ENCODE results near the gene SYNPR.

SYNPR gene

GRCh38 chr3:63309768-63310167, 31.7 kb downstream of the SYNPR start:
- no peak overlapping the region for H3K4me3 ChIP-seq (ENCODE audit: low read depth, low read length)
- H3K27me3 ChIP-seq (ENCODE audit: control insufficient read depth, insufficient read depth, low read length), result peaks cover 83% of the 10 kb centered on the region
- no peak overlapping the region for H3K9ac ChIP-seq (ENCODE audit: low read depth, low read length)

DNA sequence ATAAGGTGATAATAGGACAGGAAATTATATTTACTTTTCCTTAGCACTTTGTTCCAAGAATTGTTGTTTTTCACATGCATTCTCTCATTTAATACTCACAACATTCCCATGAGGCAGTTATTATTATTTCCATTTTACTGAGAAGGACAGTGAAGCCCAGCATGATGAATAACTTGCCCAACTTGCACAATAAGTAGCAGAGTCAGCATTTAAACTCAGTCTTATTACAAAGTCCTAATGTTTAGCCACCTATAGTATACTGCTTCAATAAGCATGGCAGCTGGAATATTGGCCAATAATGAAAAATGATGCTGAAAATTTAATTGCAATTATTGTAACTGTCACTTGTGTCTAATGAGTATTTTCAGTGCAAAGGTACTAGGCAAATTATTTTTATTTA, 45.7 kb downstream of the SYNPR start:
- Histone ChIP-seq H3K27me3 (ENCODE audit: control insufficient read depth, insufficient read depth, low read length) (no peaks in the 10 kb centered on the region), H3K4me1 (ENCODE audit: control insufficient read depth, insufficient read depth, low read length) (peaks cover 5% of the 10 kb centered on the region), H3K9me3 (ENCODE audit: control insufficient read depth, insufficient read depth, low read length) (no peaks in the 10 kb centered on the region), H3K36me3 (ENCODE audit: control insufficient read depth, insufficient read depth, low read length) (no peaks in the 10 kb centered on the region), H3K4me3 (ENCODE audit: low read depth, low read length) (no peak overlapping the region), H3K9ac (ENCODE audit: low read depth, low read length) (no peak overlapping the region)

More at GRCh38 chr3:63309768-63310167, 31.7 kb downstream of the SYNPR start:
- Histone ChIP-seq H3K36me3 (ENCODE audit: control insufficient read depth, insufficient read depth, low read length) (no peaks in the 10 kb centered on the region), H3K4me1 (ENCODE audit: control insufficient read depth, insufficient read depth, low read length) (no peaks in the 10 kb centered on the region), H3K9me3 (ENCODE audit: control insufficient read depth, insufficient read depth, low read length) (no peaks in the 10 kb centered on the region)

DNA sequence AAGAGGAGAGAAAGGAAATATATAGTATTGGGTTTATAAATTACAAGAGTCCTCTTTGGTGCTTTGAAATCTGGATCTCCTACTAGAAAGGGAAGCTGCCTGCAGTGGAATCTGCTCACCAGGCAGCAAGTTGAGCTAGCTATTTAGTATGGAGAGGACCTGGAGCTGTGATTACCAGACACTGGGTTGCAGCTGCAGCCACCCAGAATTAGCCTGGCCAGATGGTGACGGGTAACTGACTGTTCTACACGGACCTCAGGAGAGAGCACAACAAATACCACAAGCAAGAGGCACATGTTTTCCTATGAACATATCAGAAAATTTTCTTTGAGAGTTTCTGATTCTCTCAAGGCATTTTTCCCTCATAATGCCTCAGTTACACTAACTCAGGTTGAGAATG, 46.5 kb downstream of the SYNPR start:
- Histone ChIP-seq H3K4me3 (ENCODE audit: low read depth, low read length) (no peak overlapping the region), H3K4me1 (ENCODE audit: control insufficient read depth, insufficient read depth, low read length) (peaks cover 5% of the 10 kb centered on the region), H3K9ac (ENCODE audit: low read depth, low read length) (no peak overlapping the region), H3K36me3 (ENCODE audit: control insufficient read depth, insufficient read depth, low read length) (no peaks in the 10 kb centered on the region), H3K27me3 (ENCODE audit: control insufficient read depth, insufficient read depth, low read length) (no peaks in the 10 kb centered on the region), H3K9me3 (ENCODE audit: control insufficient read depth, insufficient read depth, low read length) (no peaks in the 10 kb centered on the region)

DNA sequence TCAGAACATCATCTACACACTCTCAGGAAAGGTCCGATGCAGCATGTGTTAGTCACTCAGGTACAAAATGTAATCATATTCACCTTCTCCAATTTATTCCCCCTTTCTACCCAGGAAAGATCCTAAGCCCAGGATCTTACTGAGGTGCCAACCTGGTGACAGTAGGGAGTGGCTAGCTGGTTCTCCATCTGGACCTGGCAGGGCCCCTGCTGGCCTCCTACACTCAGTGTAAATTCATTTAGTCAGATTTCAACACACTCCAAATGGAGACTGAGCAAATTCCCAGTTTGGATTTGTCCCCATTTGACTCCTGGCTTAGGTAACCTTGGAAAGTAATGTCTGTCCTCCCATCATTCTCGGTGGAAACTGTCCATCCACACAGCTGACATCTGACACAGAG, 47.3 kb downstream of the SYNPR start:
- no peaks in the 10 kb centered on the region for H3K27me3 ChIP-seq (ENCODE audit: control insufficient read depth, insufficient read depth, low read length)
- no peak overlapping the region for H3K4me3 ChIP-seq (ENCODE audit: low read depth, low read length)
- H3K4me1 ChIP-seq (ENCODE audit: control insufficient read depth, insufficient read depth, low read length), result peaks cover 5% of the 10 kb centered on the region
- H3K9ac ChIP-seq (ENCODE audit: low read depth, low read length), result no peak overlapping the region
- H3K9me3 ChIP-seq (ENCODE audit: control insufficient read depth, insufficient read depth, low read length), result no peaks in the 10 kb centered on the region
- no peaks in the 10 kb centered on the region for H3K36me3 ChIP-seq (ENCODE audit: control insufficient read depth, insufficient read depth, low read length)

DNA sequence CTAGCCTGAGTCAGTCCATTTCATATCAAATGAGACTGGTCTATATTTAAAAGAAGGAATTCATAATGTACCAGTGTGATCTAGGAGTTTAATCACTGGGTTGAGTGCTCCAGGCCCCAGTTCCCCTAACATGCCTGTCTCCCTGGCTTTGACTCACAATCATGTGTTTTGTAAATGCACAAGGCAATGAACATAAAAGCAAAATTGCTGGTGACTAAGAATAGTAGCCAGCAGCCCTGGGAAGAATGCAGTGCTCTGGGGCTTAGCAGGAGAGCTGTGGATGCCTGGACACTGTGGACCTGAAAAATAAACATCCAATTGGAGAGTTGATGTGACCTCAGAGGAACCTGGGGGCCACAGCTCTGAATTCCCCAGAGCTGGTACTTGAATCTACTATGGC, 50.3 kb downstream of the SYNPR start:
- Histone ChIP-seq H3K27me3 (ENCODE audit: control insufficient read depth, insufficient read depth, low read length) (no peaks in the 10 kb centered on the region), H3K9me3 (ENCODE audit: control insufficient read depth, insufficient read depth, low read length) (no peaks in the 10 kb centered on the region), H3K36me3 (ENCODE audit: control insufficient read depth, insufficient read depth, low read length) (no peaks in the 10 kb centered on the region), H3K4me1 (ENCODE audit: control insufficient read depth, insufficient read depth, low read length) (peaks cover 5% of the 10 kb centered on the region), H3K4me3 (ENCODE audit: low read depth, low read length) (no peak overlapping the region), H3K9ac (ENCODE audit: low read depth, low read length) (no peak overlapping the region)

DNA sequence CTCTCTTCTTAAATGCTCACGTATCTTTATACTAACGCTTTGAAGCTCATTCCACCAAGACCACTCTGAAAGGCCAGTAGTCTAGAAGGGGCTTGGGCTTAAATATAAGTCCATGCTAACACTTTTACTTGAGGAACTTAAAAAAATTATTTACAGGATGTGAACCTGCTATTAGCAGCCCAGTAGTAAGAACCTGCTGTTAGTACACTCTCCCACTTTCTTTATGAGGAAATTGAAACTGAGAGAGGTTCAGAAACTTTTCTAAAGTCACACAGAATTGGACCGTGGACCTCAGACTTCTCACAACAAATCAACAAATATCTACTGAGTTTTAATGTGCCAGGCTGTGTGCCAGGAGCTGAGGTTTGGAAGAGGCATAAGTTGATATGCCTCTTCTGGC, 53.4 kb downstream of the SYNPR start:
- Histone ChIP-seq H3K9ac (ENCODE audit: low read depth, low read length) (no peak overlapping the region), H3K4me1 (ENCODE audit: control insufficient read depth, insufficient read depth, low read length) (peaks cover 6% of the 10 kb centered on the region), H3K27me3 (ENCODE audit: control insufficient read depth, insufficient read depth, low read length) (no peaks in the 10 kb centered on the region), H3K36me3 (ENCODE audit: control insufficient read depth, insufficient read depth, low read length) (no peaks in the 10 kb centered on the region), H3K9me3 (ENCODE audit: control insufficient read depth, insufficient read depth, low read length) (no peaks in the 10 kb centered on the region), H3K4me3 (ENCODE audit: low read depth, low read length) (no peak overlapping the region)

- Histone ChIP-seq H3K27me3 (ENCODE audit: control insufficient read depth, insufficient read depth, low read length) (no peaks in the 10 kb centered on the region), H3K4me3 (ENCODE audit: low read depth, low read length) (no peak overlapping the region), H3K9me3 (ENCODE audit: control insufficient read depth, insufficient read depth, low read length) (no peaks in the 10 kb centered on the region), H3K9ac (ENCODE audit: low read depth, low read length) (no peak overlapping the region), H3K4me1 (ENCODE audit: control insufficient read depth, insufficient read depth, low read length) (peaks cover 6% of the 10 kb centered on the region), H3K36me3 (ENCODE audit: control insufficient read depth, insufficient read depth, low read length) (no peaks in the 10 kb centered on the region)
Measured at GRCh38 chr3:63333815-63334214, 55.7 kb downstream of the SYNPR start.

DNA sequence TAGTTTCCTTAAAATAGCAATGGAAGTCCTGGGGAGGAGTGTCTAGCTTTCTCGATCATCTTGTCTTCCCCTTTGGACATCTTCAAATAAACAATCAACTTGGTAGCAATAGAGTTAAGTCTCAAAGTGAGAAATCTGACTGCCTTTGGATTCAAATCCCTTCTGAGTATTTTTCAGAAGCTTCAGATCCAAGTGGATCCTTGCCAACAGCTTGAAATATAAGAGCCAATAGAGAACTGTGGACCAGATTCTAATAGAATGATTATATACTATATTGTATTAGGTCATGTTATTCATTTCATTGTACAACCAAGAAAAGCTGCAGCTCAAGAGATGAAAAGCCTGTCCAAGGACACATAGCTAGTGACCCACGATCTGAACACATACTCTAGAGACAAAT, 60.2 kb downstream of the SYNPR start:
- Histone ChIP-seq H3K4me1 (ENCODE audit: control insufficient read depth, insufficient read depth, low read length) (peaks cover 7% of the 10 kb centered on the region), H3K9ac (ENCODE audit: low read depth, low read length) (no peak overlapping the region), H3K27me3 (ENCODE audit: control insufficient read depth, insufficient read depth, low read length) (no peaks in the 10 kb centered on the region), H3K36me3 (ENCODE audit: control insufficient read depth, insufficient read depth, low read length) (no peaks in the 10 kb centered on the region), H3K4me3 (ENCODE audit: low read depth, low read length) (no peak overlapping the region), H3K9me3 (ENCODE audit: control insufficient read depth, insufficient read depth, low read length) (no peaks in the 10 kb centered on the region)

DNA sequence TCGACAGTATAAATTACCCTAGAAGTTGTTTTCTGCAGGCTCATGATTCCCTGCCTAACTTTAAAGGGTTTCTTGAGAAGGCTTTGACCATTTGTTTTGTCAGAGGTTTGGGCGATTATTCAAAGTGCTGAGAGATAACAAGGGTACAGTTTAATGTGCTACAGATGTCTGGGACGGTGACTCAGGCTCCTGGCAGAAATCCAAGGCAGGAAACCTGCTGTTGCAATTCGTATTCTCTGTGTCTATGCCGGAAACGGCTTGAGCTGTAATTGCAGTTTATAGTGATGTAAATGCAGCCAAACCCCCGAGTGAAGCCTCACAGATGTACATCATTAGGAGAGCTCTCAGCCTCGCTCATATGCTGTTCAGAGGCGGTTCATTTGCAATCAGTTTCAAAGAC, 65.6 kb downstream of the SYNPR start:
- H3K4me3 ChIP-seq (ENCODE audit: low read depth, low read length), result no peak overlapping the region
- no peaks in the 10 kb centered on the region for H3K9me3 ChIP-seq (ENCODE audit: control insufficient read depth, insufficient read depth, low read length)
- H3K36me3 ChIP-seq (ENCODE audit: control insufficient read depth, insufficient read depth, low read length), result no peaks in the 10 kb centered on the region
- H3K9ac ChIP-seq (ENCODE audit: low read depth, low read length), result no peak overlapping the region
- H3K4me1 ChIP-seq (ENCODE audit: control insufficient read depth, insufficient read depth, low read length), result peaks cover 18% of the 10 kb centered on the region
- H3K27me3 ChIP-seq (ENCODE audit: control insufficient read depth, insufficient read depth, low read length), result no peaks in the 10 kb centered on the region

DNA sequence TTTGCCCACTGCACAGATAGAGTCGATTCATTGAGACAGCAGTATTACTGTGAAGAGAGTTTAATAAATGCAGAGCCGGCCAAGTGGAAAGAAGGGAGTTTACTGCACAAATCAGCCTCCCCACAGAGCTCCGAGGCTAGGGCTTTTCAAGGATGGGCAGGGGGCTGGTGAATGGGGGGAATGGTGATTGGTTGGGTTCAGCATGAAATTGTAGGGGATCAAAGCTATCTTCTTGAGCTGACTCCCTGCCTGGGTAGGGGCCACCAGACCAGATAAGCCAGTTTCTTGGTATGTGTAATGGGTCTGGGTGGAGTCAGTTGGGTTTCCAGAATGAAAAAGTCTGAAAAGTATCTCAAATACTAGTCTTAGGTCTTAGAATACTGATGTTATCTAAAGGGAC, 66.6 kb downstream of the SYNPR start:
- no peaks in the 10 kb centered on the region for H3K27me3 ChIP-seq (ENCODE audit: control insufficient read depth, insufficient read depth, low read length)
- H3K4me1 ChIP-seq (ENCODE audit: control insufficient read depth, insufficient read depth, low read length), result peaks cover 18% of the 10 kb centered on the region
- H3K36me3 ChIP-seq (ENCODE audit: control insufficient read depth, insufficient read depth, low read length), result no peaks in the 10 kb centered on the region
- H3K9me3 ChIP-seq (ENCODE audit: control insufficient read depth, insufficient read depth, low read length), result no peaks in the 10 kb centered on the region
- H3K4me3 ChIP-seq (ENCODE audit: low read depth, low read length), result no peak overlapping the region
- H3K9ac ChIP-seq (ENCODE audit: low read depth, low read length), result no peak overlapping the region

DNA sequence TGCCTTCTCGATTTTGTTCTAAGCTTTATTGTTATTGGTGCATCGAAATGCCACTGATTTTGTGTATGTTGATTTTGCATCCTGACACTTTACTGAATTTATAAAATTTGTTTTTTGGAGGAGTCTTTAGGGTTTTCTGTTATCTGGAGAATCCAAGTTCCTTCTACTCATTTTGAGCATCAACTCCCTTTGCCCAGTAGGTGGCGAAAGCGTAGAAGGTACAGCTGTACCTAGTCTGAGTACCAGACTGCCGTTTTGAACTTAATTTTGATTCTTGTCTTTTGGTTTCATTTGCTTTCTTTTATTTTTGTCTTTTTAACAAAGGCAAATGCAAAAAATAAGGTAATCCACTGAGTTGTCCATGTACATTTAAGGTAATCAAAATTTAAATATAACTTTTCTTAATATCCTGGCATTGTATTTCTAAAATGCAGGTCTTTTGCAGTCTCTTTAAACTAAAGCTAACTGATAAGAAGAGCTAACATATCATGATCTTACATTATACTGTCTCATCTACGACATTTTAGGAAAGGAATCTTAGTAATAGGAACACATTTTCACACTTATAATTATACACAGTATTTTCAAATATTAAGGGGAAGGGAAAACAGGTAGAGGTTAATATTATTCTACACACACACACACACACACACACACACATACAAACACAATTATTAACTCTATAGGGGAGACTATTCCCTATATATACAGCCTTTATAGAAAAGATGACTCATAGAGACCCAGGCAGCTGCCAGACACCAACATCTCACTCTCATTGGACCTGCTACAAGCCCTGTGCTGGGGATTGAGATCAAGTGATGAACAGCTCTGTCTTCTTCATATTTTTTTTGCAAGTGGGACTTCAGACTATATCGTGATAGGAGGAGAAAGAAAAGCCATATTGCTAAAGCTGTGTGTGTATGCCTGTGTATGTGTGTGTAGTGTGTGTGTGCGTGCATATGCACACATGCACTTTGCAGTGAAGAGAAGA, 71.8 kb downstream of the SYNPR start:
- Histone ChIP-seq H3K27me3 (ENCODE audit: control insufficient read depth, insufficient read depth, low read length) (no peaks in the 10 kb centered on the region), H3K4me3 (ENCODE audit: low read depth, low read length) (no peak overlapping the region), H3K9ac (ENCODE audit: low read depth, low read length) (no peak overlapping the region), H3K4me1 (ENCODE audit: control insufficient read depth, insufficient read depth, low read length) (peaks cover 5% of the 10 kb centered on the region), H3K9me3 (ENCODE audit: control insufficient read depth, insufficient read depth, low read length) (no peaks in the 10 kb centered on the region), H3K36me3 (ENCODE audit: control insufficient read depth, insufficient read depth, low read length) (no peaks in the 10 kb centered on the region)
